ENCODE measurements around the gene RNF26. TPM values are rescaled to one million over a fixed set of nuclear protein-coding genes. Genes with fewer than 3 reads are reported as not detected.
A peak's percentile ranks its signal among the peaks of the same experiment; 100 is the strongest.

Gene RNF26
- total RNA-seq, 5 donors from 2014 or later (not counting 1 experiment from before 2014, with no cell fraction given), result 18.4 to 21.4 (median 20.3) TPM

DNA sequence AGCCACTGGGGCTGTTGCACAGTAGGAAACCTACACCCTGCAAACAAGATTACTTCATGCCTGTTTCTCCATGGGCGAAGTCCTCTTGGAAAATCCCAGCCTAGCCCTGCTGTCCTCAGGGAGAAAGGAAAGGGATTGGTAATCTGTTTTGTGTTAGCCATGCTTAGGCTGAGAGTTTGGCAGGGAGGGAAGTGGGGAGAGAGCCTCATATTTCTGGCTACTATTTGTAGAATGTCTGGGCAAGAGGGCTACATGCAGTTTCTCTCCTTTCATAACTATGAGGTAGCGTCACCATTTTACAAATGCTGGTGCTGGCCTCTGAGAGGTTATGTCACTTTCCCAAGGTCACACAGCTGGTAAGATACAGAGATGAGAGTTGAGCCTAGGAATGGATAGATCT is 12.9 kb downstream of the RNF26 start:
- no CpG with 5 or more reads among the region's 2 CpGs for WGBS (ENCODE audit: insufficient coverage)
- ATAC-seq (replicated peaks in 1 of 4) (no peak), DNase-seq (no peak)
- no peak overlapping the region for H3K27ac ChIP-seq (ENCODE audit: low read length)
- peaks cover 0 to 62% of the 10 kb centered on the region in 2 experiments for H3K27me3 ChIP-seq (replicated peaks in 1 of 2; ENCODE audit: control insufficient read depth in 2 of 2, extremely low read depth in 1 of 2, insufficient read depth in 2 of 2, low read length in 1 of 2)
- H3K36me3 ChIP-seq (ENCODE audit: control insufficient read depth in 2 of 2, extremely low read depth in 1 of 2, insufficient read depth in 1 of 2, low read length in 1 of 2), result no peaks in the 10 kb centered on the region
- peaks cover 0 to 6% of the 10 kb centered on the region in 2 experiments for H3K4me1 ChIP-seq (ENCODE audit: control insufficient read depth in 1 of 2, extremely low read depth in 1 of 2, insufficient read depth in 2 of 2, low read length in 2 of 2)
- H3K36me3 Mint-ChIP-seq, result no peaks in the 10 kb centered on the region
- H3K4me1 Mint-ChIP-seq, result peaks cover 0 to 3% (median 0%) of the 10 kb centered on the region in 3 donors
- peaks cover 24 to 31% of the 10 kb centered on the region in 2 donors for H3K27me3 Mint-ChIP-seq
- no peaks in the 10 kb centered on the region for H3K9me3 Mint-ChIP-seq
- no peak overlapping the region for H3K4me3 Mint-ChIP-seq
- POLR2A ChIA-PET, result interaction anchor here in 1 of 2 donors (0.5 kb wide), 1 partner anchor 59 kb away, joined by 12 read pairs; no protein-coding TSS in a partner anchor
- no peak overlapping the region for H3K27ac Mint-ChIP-seq
- H3K9me3 ChIP-seq, result no peaks in the 10 kb centered on the region
- CTCF ChIA-PET, result interaction anchor here in 1 of 2 donors (1.0 to 1.3 kb wide), 2 partner anchors 9 to 10 kb away, joined by 4 to 11 read pairs; no protein-coding TSS in a partner anchor
- no peak overlapping the region for H3K4me3 ChIP-seq (ENCODE audit: control insufficient read depth in 1 of 2, extremely low read depth in 1 of 2, low read length in 1 of 2)

DNA sequence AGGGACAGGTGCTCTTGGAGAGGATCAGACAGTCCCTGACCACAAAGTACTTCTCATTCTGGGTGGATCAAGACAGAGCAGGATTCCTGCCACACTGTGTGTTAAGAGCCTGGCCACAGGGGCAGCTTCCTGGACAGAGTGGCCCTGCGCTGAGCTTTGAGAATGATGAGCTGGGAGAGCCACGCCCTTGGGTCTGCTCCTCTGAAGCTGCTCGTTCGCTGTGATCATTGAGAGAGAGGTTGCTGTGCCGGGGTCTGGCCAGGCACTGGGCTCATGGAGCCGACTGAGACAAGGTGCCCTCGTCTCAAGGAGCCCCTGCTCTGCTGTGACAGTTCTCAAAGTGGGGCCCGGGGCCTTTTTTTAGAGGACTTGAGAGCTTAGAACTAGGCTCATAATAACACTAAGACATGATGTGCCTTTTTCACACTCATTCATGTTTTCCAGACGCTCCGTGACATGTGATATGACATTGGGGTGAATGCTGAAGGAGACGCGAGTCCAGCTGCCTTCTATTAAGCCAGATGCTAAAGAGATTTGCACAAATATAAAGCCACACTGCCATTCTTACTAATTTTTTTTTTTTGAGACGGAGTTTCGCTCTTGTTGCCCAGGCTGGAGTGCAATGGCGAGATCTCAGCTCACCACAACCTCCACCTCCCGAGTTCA is 13.7 kb downstream of the RNF26 start:
- 78% methylated on average over 7 of the region's 16 CpGs for WGBS (ENCODE audit: insufficient coverage)
- H3K4me3 ChIP-seq (ENCODE audit: control insufficient read depth in 1 of 2, extremely low read depth in 1 of 2, low read length in 1 of 2), result no peak overlapping the region
- ATAC-seq (replicated peaks in 1 of 4), result no peak
- no peaks in the 10 kb centered on the region for H3K9me3 ChIP-seq
- no peaks in the 10 kb centered on the region for H3K9me3 Mint-ChIP-seq
- no peaks in the 10 kb centered on the region for H3K36me3 Mint-ChIP-seq
- CTCF ChIA-PET, result interaction anchor here (0.5 to 1.0 kb wide), 2 partner anchors 9 to 10 kb away, joined by 3 to 11 read pairs; no protein-coding TSS in a partner anchor
- POLR2A ChIA-PET, result interaction anchor here in 1 of 2 donors (0.7 kb wide), 1 partner anchor 15 kb away, joined by 3 read pairs; no protein-coding TSS in a partner anchor
- H3K27me3 Mint-ChIP-seq, result peaks cover 28 to 32% of the 10 kb centered on the region in 2 donors
- no peak overlapping the region for H3K4me3 Mint-ChIP-seq
- H3K4me1 Mint-ChIP-seq, result peaks cover 0 to 3% (median 0%) of the 10 kb centered on the region in 3 donors
- H3K27me3 ChIP-seq (replicated peaks in 1 of 2; ENCODE audit: control insufficient read depth in 2 of 2, extremely low read depth in 1 of 2, insufficient read depth in 2 of 2, low read length in 1 of 2), result peaks cover 3 to 61% of the 10 kb centered on the region in 2 experiments
- DNase-seq, result no peak
- H3K27ac ChIP-seq (ENCODE audit: low read length), result no peak overlapping the region
- H3K4me1 ChIP-seq (ENCODE audit: control insufficient read depth in 1 of 2, extremely low read depth in 1 of 2, insufficient read depth in 2 of 2, low read length in 2 of 2), result peaks cover 0 to 6% of the 10 kb centered on the region in 2 experiments
- no peaks in the 10 kb centered on the region for H3K36me3 ChIP-seq (ENCODE audit: control insufficient read depth in 2 of 2, extremely low read depth in 1 of 2, insufficient read depth in 1 of 2, low read length in 1 of 2)
- no peak overlapping the region for H3K27ac Mint-ChIP-seq

DNA sequence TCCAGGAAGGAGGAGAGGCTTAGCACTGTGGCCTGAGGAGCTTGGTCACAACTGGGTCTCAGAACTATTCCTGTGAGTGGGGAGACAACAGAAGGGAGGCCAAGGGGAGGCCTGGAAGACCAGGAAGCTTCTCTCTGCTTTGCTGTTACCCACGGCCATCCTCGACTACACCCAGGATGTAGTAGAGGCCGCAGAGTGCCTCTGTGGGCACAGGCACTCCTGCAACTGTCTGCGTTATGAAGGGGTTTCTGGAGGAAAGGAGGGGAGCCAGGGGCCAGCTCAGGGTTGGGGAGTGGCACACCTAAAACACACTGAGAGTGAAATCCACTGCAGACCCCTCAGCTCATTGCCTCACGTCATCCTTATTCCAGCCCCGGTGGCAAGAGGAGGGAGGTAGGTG is 16.0 kb downstream of the RNF26 start:
- Histone ChIP-seq H3K27ac (ENCODE audit: low read length) (peak overlapping the region; percentile 34), H3K27me3 (replicated peaks in 1 of 2; ENCODE audit: control insufficient read depth in 2 of 2, extremely low read depth in 1 of 2, insufficient read depth in 2 of 2, low read length in 1 of 2) (peaks cover 5 to 46% of the 10 kb centered on the region in 2 experiments), H3K36me3 (ENCODE audit: control insufficient read depth in 2 of 2, extremely low read depth in 1 of 2, insufficient read depth in 1 of 2, low read length in 1 of 2) (no peaks in the 10 kb centered on the region), H3K4me3 (ENCODE audit: control insufficient read depth in 1 of 2, extremely low read depth in 1 of 2, low read length in 1 of 2) (no peak overlapping the region), H3K4me1 (ENCODE audit: control insufficient read depth in 1 of 2, extremely low read depth in 1 of 2, insufficient read depth in 2 of 2, low read length in 2 of 2) (peaks cover 0 to 6% of the 10 kb centered on the region in 2 experiments), H3K9me3 (no peaks in the 10 kb centered on the region)
- H3K36me3 Mint-ChIP-seq, result no peaks in the 10 kb centered on the region
- peaks cover 0 to 3% (median 0%) of the 10 kb centered on the region in 3 donors for H3K4me1 Mint-ChIP-seq
- POLR2A ChIA-PET, result interaction anchor here in 1 of 2 donors (0.6 kb wide), 1 partner anchor 19 kb away, joined by 3 read pairs; no protein-coding TSS in a partner anchor
- WGBS (ENCODE audit: insufficient coverage), result 48% methylated on average over 3 of the region's 6 CpGs
- DNase-seq (no peak), ATAC-seq (replicated peaks in 1 of 4) (no peak)
- CTCF ChIA-PET, result no interaction called here
- H3K9me3 Mint-ChIP-seq, result no peaks in the 10 kb centered on the region
- H3K4me3 Mint-ChIP-seq, result no peak overlapping the region
- peaks cover 25 to 31% of the 10 kb centered on the region in 2 donors for H3K27me3 Mint-ChIP-seq
- H3K27ac Mint-ChIP-seq, result peak overlapping the region in 1 of 2 donors; percentile 48

DNA sequence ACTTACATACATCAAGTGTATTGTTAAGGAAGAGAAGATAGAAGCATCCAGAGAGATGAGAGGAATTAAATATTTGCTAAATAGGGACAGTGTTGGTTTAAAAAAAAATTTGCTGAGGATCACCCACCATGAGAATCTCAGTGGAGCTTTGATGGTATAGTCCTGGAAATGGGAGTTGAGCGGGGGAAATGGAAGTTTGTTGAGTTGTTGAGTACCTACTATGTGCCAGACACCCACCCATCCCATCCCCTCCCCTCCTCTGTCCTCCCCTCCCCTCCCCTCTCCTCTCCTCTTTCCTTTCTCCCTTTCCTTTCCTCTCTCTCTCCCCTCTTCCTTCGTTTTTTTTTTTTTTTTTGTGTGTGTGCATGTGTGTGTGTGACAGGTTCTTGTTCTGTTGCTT is 16.9 kb downstream of the RNF26 start:
- POLR2A ChIA-PET, result interaction anchor here in 1 of 2 donors (0.6 kb wide), 1 partner anchor 782 kb away, joined by 3 read pairs; no protein-coding TSS in a partner anchor
- Histone ChIP-seq H3K27me3 (replicated peaks in 1 of 2; ENCODE audit: control insufficient read depth in 2 of 2, extremely low read depth in 1 of 2, insufficient read depth in 2 of 2, low read length in 1 of 2) (peaks cover 5 to 47% of the 10 kb centered on the region in 2 experiments), H3K4me3 (ENCODE audit: control insufficient read depth in 1 of 2, extremely low read depth in 1 of 2, low read length in 1 of 2) (no peak overlapping the region), H3K9me3 (no peaks in the 10 kb centered on the region), H3K4me1 (ENCODE audit: control insufficient read depth in 1 of 2, extremely low read depth in 1 of 2, insufficient read depth in 2 of 2, low read length in 2 of 2) (peaks cover 0 to 9% of the 10 kb centered on the region in 2 experiments), H3K36me3 (ENCODE audit: control insufficient read depth in 2 of 2, extremely low read depth in 1 of 2, insufficient read depth in 1 of 2, low read length in 1 of 2) (no peaks in the 10 kb centered on the region), H3K27ac (ENCODE audit: low read length) (no peak overlapping the region)
- no peaks in the 10 kb centered on the region for H3K9me3 Mint-ChIP-seq
- WGBS (ENCODE audit: insufficient coverage), result no CpG with 5 or more reads among the region's 2 CpGs
- H3K27me3 Mint-ChIP-seq, result peaks cover 25 to 32% of the 10 kb centered on the region in 2 donors
- no peak for ATAC-seq (replicated peaks in 1 of 4)
- no peak overlapping the region for H3K4me3 Mint-ChIP-seq
- H3K36me3 Mint-ChIP-seq, result no peaks in the 10 kb centered on the region
- no peak overlapping the region for H3K27ac Mint-ChIP-seq
- peaks cover 2 to 5% (median 2%) of the 10 kb centered on the region in 3 donors for H3K4me1 Mint-ChIP-seq
- no peak for DNase-seq
- CTCF ChIA-PET, result no interaction called here

DNA sequence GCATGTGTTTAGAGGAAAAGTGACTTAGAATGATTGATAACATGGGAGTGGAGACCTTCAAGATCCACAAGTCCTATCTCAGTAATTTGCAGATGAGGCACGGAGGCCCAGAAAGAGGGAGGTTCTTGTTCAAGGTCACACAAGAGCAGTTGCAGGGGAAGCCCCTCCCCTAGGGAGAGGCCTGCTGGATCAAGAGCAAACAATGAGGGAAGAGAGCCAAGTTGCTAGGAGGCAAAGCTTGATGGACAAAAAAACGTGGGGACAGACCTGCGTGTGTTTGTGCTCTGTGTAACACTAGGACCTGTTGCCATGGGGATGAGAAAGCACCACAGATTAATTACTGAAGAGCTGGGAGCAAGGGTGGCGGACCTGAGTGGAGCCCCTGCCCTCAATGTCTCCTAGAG is 18.5 kb downstream of the RNF26 start:
- Histone ChIP-seq H3K27ac (ENCODE audit: low read length) (no peak overlapping the region), H3K9me3 (no peaks in the 10 kb centered on the region), H3K4me3 (ENCODE audit: control insufficient read depth in 1 of 2, extremely low read depth in 1 of 2, low read length in 1 of 2) (no peak overlapping the region), H3K36me3 (ENCODE audit: control insufficient read depth in 2 of 2, extremely low read depth in 1 of 2, insufficient read depth in 1 of 2, low read length in 1 of 2) (no peaks in the 10 kb centered on the region), H3K4me1 (ENCODE audit: control insufficient read depth in 1 of 2, extremely low read depth in 1 of 2, insufficient read depth in 2 of 2, low read length in 2 of 2) (peaks cover 0 to 16% of the 10 kb centered on the region in 2 experiments), H3K27me3 (replicated peaks in 1 of 2; ENCODE audit: control insufficient read depth in 2 of 2, extremely low read depth in 1 of 2, insufficient read depth in 2 of 2, low read length in 1 of 2) (peaks cover 5 to 44% of the 10 kb centered on the region in 2 experiments)
- ChIA-PET CTCF (interaction anchor here in 1 of 2 donors (0.5 kb wide), 1 partner anchor 1080 kb away, joined by 3 read pairs; no protein-coding TSS in a partner anchor), POLR2A (interaction anchor here in 1 of 2 donors (0.7 kb wide), 1 partner anchor 262 kb away, joined by 3 read pairs; no protein-coding TSS in a partner anchor)
- DNase-seq (no peak), ATAC-seq (replicated peaks in 1 of 4) (no peak)
- no peak overlapping the region for H3K27ac Mint-ChIP-seq
- H3K9me3 Mint-ChIP-seq, result no peaks in the 10 kb centered on the region
- H3K27me3 Mint-ChIP-seq, result peaks cover 15 to 21% of the 10 kb centered on the region in 2 donors
- no peak overlapping the region for H3K4me3 Mint-ChIP-seq
- 76% methylated on average over 3 of the region's 4 CpGs for WGBS (ENCODE audit: insufficient coverage)
- H3K36me3 Mint-ChIP-seq, result no peaks in the 10 kb centered on the region
- peaks cover 2 to 10% (median 9%) of the 10 kb centered on the region in 3 donors for H3K4me1 Mint-ChIP-seq

DNA sequence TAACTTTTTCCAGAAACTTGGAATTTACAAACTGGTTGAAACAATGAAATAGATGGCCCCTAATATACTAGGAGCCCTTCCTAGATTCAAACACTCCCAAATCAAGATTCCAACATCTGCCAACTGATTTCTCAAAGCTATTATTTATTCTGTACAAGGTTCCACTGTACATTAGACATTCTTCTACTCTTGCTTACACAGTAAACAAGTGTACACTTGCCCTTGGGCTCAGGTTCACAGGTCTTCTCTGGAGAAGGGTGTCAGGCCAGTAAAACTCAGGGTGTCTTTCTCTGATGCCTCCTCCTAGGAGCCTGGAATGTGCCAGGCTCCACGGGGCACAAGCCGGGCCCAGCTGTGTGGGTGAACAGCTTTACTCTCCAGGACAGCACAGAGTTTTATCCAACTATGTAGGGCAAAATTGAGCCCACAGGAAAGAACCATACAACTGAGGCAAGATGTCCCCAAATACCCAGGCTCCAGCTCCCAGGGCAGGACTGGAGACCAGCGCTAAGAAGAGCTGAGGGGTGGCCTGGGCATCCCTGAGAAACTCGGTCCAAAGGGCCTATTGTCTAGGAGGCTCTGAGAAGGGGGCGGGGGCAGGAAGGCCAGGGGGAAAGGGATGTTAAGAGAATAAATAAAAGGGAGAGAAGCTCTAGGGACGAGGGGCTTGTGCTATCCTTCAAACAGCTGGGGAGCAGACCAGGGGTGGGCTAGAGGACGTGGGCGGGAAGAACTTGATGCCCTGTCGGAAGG is 20.9 kb downstream of the RNF26 start:
- no peaks in the 10 kb centered on the region for H3K9me3 Mint-ChIP-seq
- POLR2A ChIA-PET, result interaction anchor here in 1 of 2 donors (0.6 kb wide), 1 partner anchor 332 kb away, joined by 5 read pairs; no protein-coding TSS in a partner anchor
- 65% methylated on average over 7 of the region's 9 CpGs for WGBS (ENCODE audit: insufficient coverage)
- H3K27me3 Mint-ChIP-seq, result peaks cover 15 to 20% of the 10 kb centered on the region in 2 donors
- no peak for DNase-seq
- CTCF ChIA-PET, result interaction anchor here (0.6 to 2.8 kb wide), 14 partner anchors 9 to 377 kb away, joined by 3 to 21 read pairs (median 5); partner anchors contain the start of genes USP2 (in 2 of the 2) and NECTIN1 (in 1 of the 2)
- H3K27ac ChIP-seq (ENCODE audit: low read length), result no peak overlapping the region
- H3K4me1 Mint-ChIP-seq, result peaks cover 2 to 9% (median 7%) of the 10 kb centered on the region in 3 donors
- no peak for ATAC-seq (replicated peaks in 1 of 4)
- H3K27ac Mint-ChIP-seq, result no peak overlapping the region
- peak overlapping the region in 1 of 3 donors; percentile 81 for H3K4me3 Mint-ChIP-seq
- no peaks in the 10 kb centered on the region for H3K36me3 ChIP-seq (ENCODE audit: control insufficient read depth in 2 of 2, extremely low read depth in 1 of 2, insufficient read depth in 1 of 2, low read length in 1 of 2)
- peaks cover 0 to 14% of the 10 kb centered on the region in 2 experiments for H3K4me1 ChIP-seq (ENCODE audit: control insufficient read depth in 1 of 2, extremely low read depth in 1 of 2, insufficient read depth in 2 of 2, low read length in 2 of 2)
- no peaks in the 10 kb centered on the region for H3K36me3 Mint-ChIP-seq
- no peak overlapping the region for H3K4me3 ChIP-seq (ENCODE audit: control insufficient read depth in 1 of 2, extremely low read depth in 1 of 2, low read length in 1 of 2)
- peaks cover 5 to 41% of the 10 kb centered on the region in 2 experiments for H3K27me3 ChIP-seq (replicated peaks in 1 of 2; ENCODE audit: control insufficient read depth in 2 of 2, extremely low read depth in 1 of 2, insufficient read depth in 2 of 2, low read length in 1 of 2)
- H3K9me3 ChIP-seq, result no peaks in the 10 kb centered on the region

Data from T-cell (primary cell).